H9 (cell line): ENCODE results near the gene KCNMA1. TPM values are rescaled to one million over a fixed set of nuclear protein-coding genes. Genes with fewer than 3 reads are reported as not detected.

ENCODE experiments used
- DNase-seq: peaks from one replicate; pipeline ENCODE4 v3.0.0-alpha.2; 2017
- H2AFZ ChIP-seq: one replicate; pipeline ENCODE4 v1.6.1; 2013; ENCODE audit warnings: mild to moderate bottlenecking, low read length, control low read depth, moderate library complexity
- H2AK5ac ChIP-seq: 2 replicates; pipeline ENCODE4 v1.6.1; 2013; ENCODE audit warnings: low read length, control low read depth, mixed read lengths; ENCODE audit not compliant: insufficient read length
- H2BK120ac ChIP-seq: one replicate; pipeline ENCODE4 v1.6.1; 2013; ENCODE audit warnings: low read depth, mild to moderate bottlenecking, low read length, control low read depth, inconsistent platforms; ENCODE audit not compliant: poor library complexity, severe bottlenecking
- H2BK12ac ChIP-seq: 2 replicates; pipeline ENCODE4 v1.6.1; 2013; ENCODE audit warnings: low read length, control low read depth, mixed read lengths, low read depth; ENCODE audit not compliant: insufficient read length
- H2BK15ac ChIP-seq: 2 replicates; pipeline ENCODE4 v1.6.1; 2013; ENCODE audit warnings: low read depth, low read length, control low read depth
- H2BK20ac ChIP-seq: one replicate; pipeline ENCODE4 v1.6.1; 2013; ENCODE audit warnings: low read depth, mild to moderate bottlenecking, low read length, control low read depth, inconsistent platforms; ENCODE audit not compliant: poor library complexity, severe bottlenecking
- H2BK5ac ChIP-seq: 2 replicates; pipeline ENCODE4 v1.6.1; 2013; ENCODE audit warnings: low read length, control low read depth, mixed read lengths; ENCODE audit not compliant: insufficient read length
- H3K14ac ChIP-seq: 2 replicates; pipeline ENCODE4 v1.6.1; 2013; ENCODE audit warnings: low read length, control low read depth; ENCODE audit not compliant: insufficient read depth
- H3K18ac ChIP-seq: 2 replicates; pipeline ENCODE4 v1.6.1; 2013; ENCODE audit warnings: low read depth, mild to moderate bottlenecking, mixed read lengths, low read length, control low read depth; ENCODE audit not compliant: insufficient read length
- H3K23ac ChIP-seq: 2 replicates; pipeline ENCODE4 v1.6.1; 2013; ENCODE audit warnings: low read length, control low read depth, mixed read lengths, low read depth; ENCODE audit not compliant: insufficient read length
- H3K23me2 ChIP-seq: 2 replicates; pipeline ENCODE4 v1.6.1; 2013; ENCODE audit warnings: low read depth, mild to moderate bottlenecking, mixed read lengths, low read length, control low read depth; ENCODE audit not compliant: insufficient read length, poor library complexity, severe bottlenecking
- H3K27ac ChIP-seq: 2 replicates; pipeline ENCODE4 v1.5.1; 2013; ENCODE audit warnings: low read length, control low read depth, mixed read lengths, low read depth; ENCODE audit not compliant: insufficient read length
- H3K27me3 ChIP-seq: 2 replicates; pipeline ENCODE4 v1.6.1; 2013; ENCODE audit warnings: low read length, control low read depth, inconsistent platforms; ENCODE audit not compliant: insufficient read depth
- H3K4ac ChIP-seq: 2 replicates; pipeline ENCODE4 v1.6.1; 2013; ENCODE audit warnings: low read depth, mild to moderate bottlenecking, control low read depth, inconsistent platforms, low read length, moderate library complexity
- H3K4me1 ChIP-seq: 2 replicates; pipeline ENCODE4 v1.6.1; 2013; ENCODE audit warnings: low read length, control low read depth, inconsistent platforms; ENCODE audit not compliant: insufficient read depth
- H3K4me2 ChIP-seq: 2 replicates; pipeline ENCODE4 v1.6.1; 2013; ENCODE audit warnings: low read length, control low read depth, mixed read lengths; ENCODE audit not compliant: insufficient read length, insufficient read depth
- H3K56ac ChIP-seq: 2 replicates; pipeline ENCODE4 v1.6.1; 2013; ENCODE audit warnings: low read depth, mild to moderate bottlenecking, mixed read lengths, low read length, control low read depth; ENCODE audit not compliant: insufficient read length
- H3K79me1 ChIP-seq: 2 replicates; pipeline ENCODE4 v1.6.1; 2013; ENCODE audit warnings: low read depth, mild to moderate bottlenecking, moderate library complexity, low read length, control low read depth, inconsistent platforms; ENCODE audit not compliant: insufficient read depth, poor library complexity, severe bottlenecking
- H3K79me2 ChIP-seq: 2 replicates; pipeline ENCODE4 v1.6.1; 2013; ENCODE audit warnings: low read length, control low read depth, inconsistent platforms; ENCODE audit not compliant: insufficient read depth
- H3K9ac ChIP-seq: 2 replicates; pipeline ENCODE4 v1.6.1; 2013; ENCODE audit warnings: low read length, control low read depth, mixed read lengths; ENCODE audit not compliant: insufficient read length; ENCODE audit errors: extremely low read depth
- H3K9me3 ChIP-seq: one replicate; pipeline ENCODE4 v1.6.1; 2013; ENCODE audit warnings: low read depth, low read length, inconsistent platforms; ENCODE audit not compliant: control insufficient read depth
- H3T11ph ChIP-seq: one replicate; pipeline ENCODE4 v1.6.1; 2013; ENCODE audit warnings: mild to moderate bottlenecking, low read length, control low read depth, inconsistent platforms
- H4K20me1 ChIP-seq: one replicate; pipeline ENCODE4 v1.6.1; 2013; ENCODE audit not compliant: control insufficient read depth, insufficient read length, insufficient read depth
- H4K5ac ChIP-seq: 2 replicates; pipeline ENCODE4 v1.6.1; 2013; ENCODE audit warnings: low read depth, mild to moderate bottlenecking, mixed read lengths, low read length, control low read depth; ENCODE audit not compliant: insufficient read length
- H4K8ac ChIP-seq: replicated peaks from 2 replicates; pipeline ENCODE4 v1.6.1; 2013; ENCODE audit warnings: low read length, control low read depth, mixed read lengths, low read depth; ENCODE audit not compliant: insufficient read length
- H4K91ac ChIP-seq: 2 replicates; pipeline ENCODE4 v1.6.1; 2013; ENCODE audit warnings: low read depth, mild to moderate bottlenecking, moderate library complexity, mixed read lengths, low read length, control low read depth; ENCODE audit not compliant: insufficient read length
- H3K27ac Mint-ChIP-seq, 3 experiments: 2 replicates in 2 of 3; 3 replicates in 1 of 3; pipeline ENCODE4 v1.8.0; 2020 to 2021; ENCODE audit warnings: mixed read lengths in 3 of 3, mild to moderate bottlenecking in 1 of 3, moderate library complexity in 1 of 3
- H3K27me3 Mint-ChIP-seq: 2 replicates; pipeline ENCODE4 v1.8.0; 2021; ENCODE audit warnings: low read depth, mild to moderate bottlenecking, moderate library complexity, mixed read lengths
- H3K36me3 Mint-ChIP-seq, 3 experiments: 2 replicates in 2 of 3; 3 replicates in 1 of 3; pipeline ENCODE4 v1.8.0; 2020 to 2021; ENCODE audit warnings: low read depth in 3 of 3, mixed read lengths in 3 of 3; ENCODE audit not compliant: insufficient read depth in 1 of 3
- H3K4me1 Mint-ChIP-seq, 2 experiments: 2 replicates each; pipeline ENCODE4 v1.8.0; 2020; ENCODE audit warnings: mixed read lengths in 2 of 2
- H3K4me3 Mint-ChIP-seq, 2 experiments: 2 replicates in 1 of 2; 3 replicates in 1 of 2; pipeline ENCODE4 v1.8.0; 2020 to 2021; ENCODE audit warnings: mild to moderate bottlenecking in 2 of 2, mixed read lengths in 2 of 2, moderate library complexity in 1 of 2
- H3K9me3 Mint-ChIP-seq, 2 experiments: 2 replicates in 1 of 2; 3 replicates in 1 of 2; pipeline ENCODE4 v1.8.0; 2020; ENCODE audit warnings: mild to moderate bottlenecking in 2 of 2, mixed read lengths in 2 of 2, moderate library complexity in 1 of 2
- WGBS: extraction: QIAGEN DNeasy Blood & Tissue Kit; methylation state at CpG from one replicate; pipeline ENCODE4 v1.1.7; 2013; ENCODE audit warnings: missing lambda C conversion rate, low lambda C conversion rate, mixed read lengths; ENCODE audit not compliant: insufficient read length; ENCODE audit errors: extremely low coverage; 5-methylcytosine and 5-hydroxymethylcytosine counted together
- total RNA-seq: library from RNA; stranded (reverse); gene quantifications from 2 replicates; pipeline ENCODE4 v1.2.1, GENCODE V29; 2021
- TF ChIP-seq, protein P1 (sequence below): fragments of 200-600 bp; sonication (generic); conservative IDR thresholded peaks from 3 replicates; pipeline ENCODE4 v1.8.0; 2021; ENCODE audit warnings: antibody characterized with exemption, mild to moderate bottlenecking

Gene KCNMA1
- total RNA-seq, 1 experiment from 2014 or later = 2.0 TPM

DNA sequence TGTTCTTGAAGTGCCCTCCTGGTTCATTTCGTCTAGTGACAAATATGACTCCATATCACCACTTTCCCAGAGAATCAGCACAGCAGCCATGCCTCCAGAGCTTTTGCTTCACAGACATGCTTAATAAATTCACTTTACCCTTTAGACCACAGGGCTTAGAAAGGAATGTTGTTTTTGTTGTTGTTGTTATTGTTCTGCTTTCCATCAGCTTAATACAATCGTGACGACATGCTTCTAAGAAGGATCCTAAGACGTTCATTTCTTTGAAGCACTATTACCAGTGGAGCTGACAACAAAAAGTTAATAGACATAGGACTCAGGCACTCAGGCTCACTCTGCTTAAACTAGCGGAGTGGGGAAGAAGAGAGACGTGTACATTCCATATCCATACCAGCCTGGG is 418.6 kb downstream of the KCNMA1 start:
- Histone ChIP-seq H4K20me1 (no peaks in the 10 kb centered on the region), H3K79me2 (no peaks in the 10 kb centered on the region), H3K23ac (no peak overlapping the region), H3K4me1 (no peaks in the 10 kb centered on the region), H3K18ac (no peak overlapping the region), H3K9me3 (no peaks in the 10 kb centered on the region), H3K14ac (no peak overlapping the region), H3K9ac (no peak overlapping the region), H2BK5ac (no peak overlapping the region), H2BK20ac (no peak overlapping the region), H2AFZ (no peak overlapping the region), H3K27ac (no peak overlapping the region), H2BK12ac (no peak overlapping the region), H3K23me2 (no peaks in the 10 kb centered on the region), H3T11ph (no peak overlapping the region), H2BK120ac (no peak overlapping the region), H3K56ac (no peak overlapping the region), H3K79me1 (no peaks in the 10 kb centered on the region), H4K5ac (no peak overlapping the region), H3K27me3 (no peaks in the 10 kb centered on the region), H4K8ac (no peak overlapping the region), H4K91ac (no peak overlapping the region), H3K4me2 (no peak overlapping the region), H2BK15ac (no peak overlapping the region), H3K4ac (no peak overlapping the region), H2AK5ac (no peak overlapping the region)
- no CpG with 5 or more reads among the region's 6 CpGs for WGBS
- Mint-ChIP-seq H3K4me1 (peaks cover 3 to 4% of the 10 kb centered on the region in 2 experiments; a peak in 3 of 4 replicates), H3K27ac (no peak overlapping the region), H3K36me3 (no peaks in the 10 kb centered on the region), H3K27me3 (peaks cover 2% of the 10 kb centered on the region; the same call in 1 of the 2 replicates), H3K4me3 (no peak overlapping the region), H3K9me3 (no peaks in the 10 kb centered on the region)
- TF ChIP-seq, protein P1, sequence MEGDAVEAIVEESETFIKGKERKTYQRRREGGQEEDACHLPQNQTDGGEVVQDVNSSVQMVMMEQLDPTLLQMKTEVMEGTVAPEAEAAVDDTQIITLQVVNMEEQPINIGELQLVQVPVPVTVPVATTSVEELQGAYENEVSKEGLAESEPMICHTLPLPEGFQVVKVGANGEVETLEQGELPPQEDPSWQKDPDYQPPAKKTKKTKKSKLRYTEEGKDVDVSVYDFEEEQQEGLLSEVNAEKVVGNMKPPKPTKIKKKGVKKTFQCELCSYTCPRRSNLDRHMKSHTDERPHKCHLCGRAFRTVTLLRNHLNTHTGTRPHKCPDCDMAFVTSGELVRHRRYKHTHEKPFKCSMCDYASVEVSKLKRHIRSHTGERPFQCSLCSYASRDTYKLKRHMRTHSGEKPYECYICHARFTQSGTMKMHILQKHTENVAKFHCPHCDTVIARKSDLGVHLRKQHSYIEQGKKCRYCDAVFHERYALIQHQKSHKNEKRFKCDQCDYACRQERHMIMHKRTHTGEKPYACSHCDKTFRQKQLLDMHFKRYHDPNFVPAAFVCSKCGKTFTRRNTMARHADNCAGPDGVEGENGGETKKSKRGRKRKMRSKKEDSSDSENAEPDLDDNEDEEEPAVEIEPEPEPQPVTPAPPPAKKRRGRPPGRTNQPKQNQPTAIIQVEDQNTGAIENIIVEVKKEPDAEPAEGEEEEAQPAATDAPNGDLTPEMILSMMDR = no peak
- DNase-seq = no peak
